Astrocyte of the cerebellum (primary cell): Measurements from ENCODE around the gene ENPP6.

Source experiments
- DNase-seq: peaks from one replicate; pipeline ENCODE4 v3.0.0-alpha.2; 2011; ENCODE audit warnings: low read depth
- H3K4me3 ChIP-seq: 2 replicates; pipeline ENCODE4 v1.5.1; 2011; ENCODE audit warnings: mild to moderate bottlenecking, low read depth, low read length, moderate library complexity
- CTCF ChIP-seq: IDR thresholded peaks from 2 replicates; pipeline ENCODE4 v1.5.1; 2012; ENCODE audit warnings: low read length, low read depth, moderate library complexity, mild to moderate bottlenecking; ENCODE audit errors: missing control alignments
- in situ Hi-C: cut with HindIII; loops from 2 replicates; pipeline ENCODE4 v1.10.0; 2017; ENCODE audit warnings: low sequenced_read_pairs

Gene ENPP6

GRCh38 chr4:184156163-184156920 lies 61.3 kb downstream of the ENPP6 start:
- no peak overlapping the region for H3K4me3 ChIP-seq
- in situ Hi-C loops: no loop called here
- DNase-seq: no peak
- TF ChIP-seq CTCF: no peak

GRCh38 chr4:184154199-184154598 lies 63.5 kb downstream of the ENPP6 start:
- TF ChIP-seq CTCF: no peak
- no peak for DNase-seq
- in situ Hi-C loops: no loop called here
- no peak overlapping the region for H3K4me3 ChIP-seq

- DNase-seq: no peak
- no peak for TF ChIP-seq CTCF
- H3K4me3 ChIP-seq: no peak overlapping the region
- in situ Hi-C loops: no loop called here
Measured at GRCh38 chr4:184153781-184154180, 63.9 kb downstream of the ENPP6 start.

DNA sequence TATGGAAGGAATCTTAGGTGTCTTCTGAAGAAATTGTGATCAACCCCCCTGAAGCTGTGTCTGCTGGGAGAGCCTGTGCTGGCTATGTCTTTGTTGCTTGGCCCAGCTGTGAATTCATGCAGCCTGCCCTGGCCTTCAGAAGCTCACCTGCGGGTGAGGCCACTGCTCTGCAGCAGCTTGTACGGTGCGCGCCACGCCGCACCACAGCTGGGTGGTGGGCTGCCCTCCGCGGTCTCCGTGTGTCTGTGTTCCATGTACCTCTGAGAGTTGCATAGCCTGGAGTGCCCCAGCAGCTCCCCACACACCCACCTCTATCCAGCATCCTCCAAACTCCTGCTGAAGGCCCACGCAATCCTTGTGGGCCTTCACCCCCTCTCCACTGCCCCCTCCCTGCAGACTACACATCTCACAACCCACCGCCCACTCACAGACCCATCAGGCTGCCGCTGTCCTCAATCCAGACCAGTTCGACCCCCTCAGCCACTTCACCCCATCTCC lies 65.6 kb downstream of the ENPP6 start:
- no peak overlapping the region for H3K4me3 ChIP-seq
- DNase-seq: no peak
- no peak for TF ChIP-seq CTCF
- in situ Hi-C loops: no loop called here

DNA sequence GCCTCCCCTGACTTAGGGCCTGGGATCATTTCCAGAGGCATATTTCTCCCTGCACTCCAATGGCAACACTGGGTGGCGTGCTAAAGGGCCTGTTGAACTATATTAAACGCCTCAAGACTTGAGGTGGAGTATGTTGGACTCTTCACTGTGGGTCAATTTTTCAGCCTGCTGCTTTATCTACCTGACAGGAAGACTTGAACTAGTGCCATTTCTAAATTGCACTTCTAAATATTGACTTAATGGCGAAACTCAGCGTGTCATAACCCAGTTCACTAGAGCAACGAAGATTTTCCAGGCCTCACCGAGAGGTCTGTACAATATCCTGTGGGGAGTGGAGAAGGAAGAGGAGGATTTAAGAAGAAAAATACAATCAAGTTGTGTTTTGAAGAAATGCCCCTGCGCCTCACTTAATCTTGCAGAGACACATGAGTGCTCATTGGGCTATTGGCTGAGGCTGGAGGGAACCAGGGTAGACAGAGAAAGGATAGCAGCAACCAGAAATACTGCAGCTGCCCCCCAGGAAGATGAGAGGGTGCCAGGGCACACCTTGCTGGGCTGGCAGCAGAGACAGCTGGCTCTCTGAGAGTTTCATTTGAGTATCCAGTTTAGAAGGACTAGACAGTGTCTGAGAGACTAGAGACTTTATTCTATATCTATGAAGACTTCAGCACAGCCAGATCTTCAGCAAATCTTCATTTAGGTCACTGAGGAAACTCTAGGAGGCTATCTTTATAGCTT lies 67.4 kb downstream of the ENPP6 start:
- no peak for TF ChIP-seq CTCF
- no peak overlapping the region for H3K4me3 ChIP-seq
- DNase-seq: no peak
- in situ Hi-C loops: no loop called here

DNA sequence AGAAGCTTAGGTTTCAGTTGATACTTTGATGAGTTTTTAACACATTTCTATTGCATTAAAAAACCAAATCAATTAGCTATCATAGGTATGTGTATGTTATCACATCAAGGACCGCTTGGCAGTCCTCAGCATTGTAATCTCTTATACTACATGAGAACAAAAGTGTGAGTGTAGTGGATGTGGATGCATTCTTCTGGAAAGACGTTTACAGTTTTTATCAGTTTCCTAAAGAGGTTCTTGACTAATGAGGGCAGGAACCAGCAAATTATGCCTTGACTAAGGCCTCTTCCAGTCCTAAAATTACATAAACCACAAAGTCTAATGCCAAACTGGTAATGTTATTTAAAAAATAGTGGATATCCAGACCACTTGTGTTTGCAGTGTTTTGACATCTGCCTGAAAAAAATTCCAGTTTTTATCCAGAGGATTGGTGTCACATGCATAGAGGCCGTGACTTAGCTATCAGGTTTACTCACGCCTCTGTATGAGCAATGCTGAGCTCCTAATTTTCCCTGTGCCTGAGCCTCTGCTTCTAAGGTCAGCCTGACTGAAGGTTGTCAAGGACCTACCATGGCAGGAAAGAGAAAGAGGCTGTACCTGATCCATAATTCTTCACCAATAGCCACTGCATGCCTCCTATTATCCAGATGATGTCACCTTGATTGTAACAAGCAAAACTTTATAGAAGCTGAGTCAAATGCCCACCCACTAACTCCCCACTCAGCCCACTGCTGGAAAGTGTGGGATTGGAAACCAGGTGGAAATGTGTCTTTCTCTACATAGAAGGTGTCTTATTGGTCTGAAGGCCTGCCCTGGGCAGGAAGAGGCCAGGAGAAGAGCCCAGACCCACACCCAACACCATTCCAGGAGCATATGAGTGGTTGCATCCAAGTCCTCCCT lies 68.7 kb downstream of the ENPP6 start:
- TF ChIP-seq CTCF: no peak
- in situ Hi-C loops: no loop called here
- no peak overlapping the region for H3K4me3 ChIP-seq
- no peak for DNase-seq
